GM18508 (cell line): ENCODE measurements around the gene EDIL3.

ENCODE experiments used
- ATAC-seq: cut with Tn5 transposase; IDR thresholded peaks from one replicate; pipeline ENCODE4 v1.9.1; 2021; ENCODE audit warnings: moderate number of reproducible peaks; ENCODE audit not compliant: insufficient read depth, unreplicated experiment

Gene EDIL3, protein sequence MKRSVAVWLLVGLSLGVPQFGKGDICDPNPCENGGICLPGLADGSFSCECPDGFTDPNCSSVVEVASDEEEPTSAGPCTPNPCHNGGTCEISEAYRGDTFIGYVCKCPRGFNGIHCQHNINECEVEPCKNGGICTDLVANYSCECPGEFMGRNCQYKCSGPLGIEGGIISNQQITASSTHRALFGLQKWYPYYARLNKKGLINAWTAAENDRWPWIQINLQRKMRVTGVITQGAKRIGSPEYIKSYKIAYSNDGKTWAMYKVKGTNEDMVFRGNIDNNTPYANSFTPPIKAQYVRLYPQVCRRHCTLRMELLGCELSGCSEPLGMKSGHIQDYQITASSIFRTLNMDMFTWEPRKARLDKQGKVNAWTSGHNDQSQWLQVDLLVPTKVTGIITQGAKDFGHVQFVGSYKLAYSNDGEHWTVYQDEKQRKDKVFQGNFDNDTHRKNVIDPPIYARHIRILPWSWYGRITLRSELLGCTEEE

DNA sequence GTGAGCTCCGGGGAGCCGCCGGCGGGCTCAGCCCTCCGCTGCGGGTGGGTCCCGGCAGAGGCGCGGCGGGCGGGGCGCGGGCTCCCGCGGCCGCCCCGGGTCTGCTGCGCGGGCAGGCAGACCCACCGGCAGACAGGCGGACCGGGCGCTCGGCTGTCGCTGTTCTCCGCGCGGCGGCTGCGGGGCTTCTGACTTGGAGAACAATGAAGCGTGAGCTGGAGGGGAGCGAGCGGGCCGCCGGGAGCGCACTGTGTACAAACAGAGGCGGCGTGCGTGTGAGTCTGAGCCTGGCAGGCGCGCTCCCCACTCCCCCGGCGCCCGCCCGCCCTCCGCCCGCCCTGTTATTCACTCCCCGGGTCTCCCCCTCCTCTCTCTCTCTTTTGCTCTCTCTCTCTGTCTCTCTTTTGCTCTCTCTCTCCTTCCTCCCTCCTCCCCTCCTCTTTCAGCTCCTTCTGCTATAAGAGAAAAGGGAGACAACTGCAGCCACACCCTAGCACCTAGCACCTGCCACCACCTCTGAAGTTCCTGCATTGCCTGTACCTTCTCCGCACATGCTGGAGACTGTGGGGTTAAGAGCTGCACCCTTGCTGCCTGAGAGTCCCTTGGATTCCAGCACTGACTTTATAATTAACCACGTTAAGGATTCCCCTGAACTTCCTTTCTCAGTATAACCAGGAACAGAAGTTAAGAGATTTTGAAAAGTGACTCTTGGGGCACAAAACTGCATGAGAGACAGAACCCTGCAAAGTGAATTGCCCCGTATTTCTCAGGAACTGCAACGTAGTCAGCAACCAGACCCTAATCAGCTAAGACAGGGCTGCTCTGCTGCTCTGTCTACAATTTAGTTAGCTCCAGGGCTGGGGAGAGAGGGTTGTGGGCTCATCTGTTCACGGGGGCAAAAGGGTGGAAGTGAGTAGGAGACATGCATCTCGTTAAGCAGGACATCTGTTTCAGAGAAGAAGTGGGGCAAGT, at the start of gene EDIL3:
TSS of gene EDIL3 (minus strand) at position 277 of the 972 bp plus-strand sequence. CDS start 506 bp downstream, outside the sequence.
- no peak for ATAC-seq

DNA sequence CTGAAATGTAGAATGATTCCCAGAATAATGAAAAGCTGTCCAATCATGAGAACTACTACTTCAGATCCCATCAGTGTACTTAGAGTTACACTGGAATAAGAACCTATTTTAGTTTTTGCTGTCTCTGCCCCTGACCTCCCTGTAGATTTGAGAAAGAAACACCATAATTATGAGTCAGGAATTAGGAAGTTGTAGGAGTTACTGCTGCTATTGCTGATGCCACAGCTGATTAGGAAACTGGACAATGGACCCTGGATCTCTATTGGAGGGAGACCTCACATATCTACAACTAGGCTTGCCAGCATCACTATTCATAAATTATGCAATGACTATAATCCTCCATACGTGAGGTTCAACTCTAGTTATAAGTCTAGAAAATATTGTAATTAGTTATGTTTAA, 48.8 kb upstream of the EDIL3 start:
- no peak for ATAC-seq

DNA sequence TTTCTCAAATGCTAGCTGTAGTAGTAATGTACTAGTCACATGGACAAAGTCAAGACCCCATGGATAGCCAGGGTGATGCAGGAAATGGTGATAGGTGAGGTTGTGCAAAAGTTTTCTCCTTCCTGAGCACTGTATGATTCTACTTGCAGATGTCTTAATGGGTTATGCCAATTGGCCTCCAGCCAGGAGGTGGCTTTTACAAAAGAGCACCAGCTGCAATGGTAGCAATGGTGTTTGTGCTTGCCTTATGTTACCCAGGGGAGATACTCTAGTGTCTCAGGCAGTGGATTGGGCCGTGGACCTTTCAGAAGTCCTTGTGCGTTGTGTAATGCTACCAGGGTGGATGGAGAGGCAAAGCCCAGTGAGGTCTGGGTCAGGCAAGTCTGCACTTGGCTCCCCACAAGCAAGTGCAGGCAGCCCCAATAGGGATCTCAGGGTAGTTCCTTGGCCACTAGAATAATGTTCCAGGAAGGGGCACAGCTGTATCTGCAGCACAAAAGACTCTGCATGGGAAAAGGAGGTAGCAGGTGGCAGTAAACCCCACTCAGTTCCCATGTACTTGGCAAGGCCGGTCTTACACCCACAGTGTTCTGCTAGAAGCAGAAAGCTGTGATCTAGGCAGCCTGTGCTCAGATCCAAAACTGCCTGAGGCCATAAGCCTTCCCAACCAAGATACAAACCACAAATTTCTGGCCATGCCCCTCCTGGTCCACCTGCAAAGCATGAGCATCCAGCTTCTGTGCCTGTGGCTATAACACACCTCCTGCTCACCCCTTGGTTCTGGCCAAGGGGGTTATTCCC, 46.4 kb upstream of the EDIL3 start:
- no peak for ATAC-seq

DNA sequence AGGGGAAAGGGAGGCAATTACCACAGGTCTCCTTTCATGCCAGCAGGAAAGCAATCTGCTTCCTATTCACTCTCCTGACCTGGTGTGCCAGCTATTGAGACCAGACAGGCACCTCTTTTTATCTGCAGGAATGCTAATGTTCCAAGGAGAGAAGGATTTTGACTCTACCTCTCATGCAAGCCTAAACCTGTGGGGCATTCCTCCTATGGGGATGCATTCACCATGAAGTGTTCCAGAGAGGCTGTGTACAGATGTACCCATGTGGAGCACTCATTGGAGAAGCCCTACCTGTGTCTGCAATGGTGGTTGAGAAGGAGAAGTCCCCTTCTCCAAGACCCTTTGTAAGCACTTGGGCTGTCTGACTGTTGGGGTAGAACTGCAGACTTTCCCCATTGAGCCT, 45.4 kb upstream of the EDIL3 start:
- no peak for ATAC-seq

DNA sequence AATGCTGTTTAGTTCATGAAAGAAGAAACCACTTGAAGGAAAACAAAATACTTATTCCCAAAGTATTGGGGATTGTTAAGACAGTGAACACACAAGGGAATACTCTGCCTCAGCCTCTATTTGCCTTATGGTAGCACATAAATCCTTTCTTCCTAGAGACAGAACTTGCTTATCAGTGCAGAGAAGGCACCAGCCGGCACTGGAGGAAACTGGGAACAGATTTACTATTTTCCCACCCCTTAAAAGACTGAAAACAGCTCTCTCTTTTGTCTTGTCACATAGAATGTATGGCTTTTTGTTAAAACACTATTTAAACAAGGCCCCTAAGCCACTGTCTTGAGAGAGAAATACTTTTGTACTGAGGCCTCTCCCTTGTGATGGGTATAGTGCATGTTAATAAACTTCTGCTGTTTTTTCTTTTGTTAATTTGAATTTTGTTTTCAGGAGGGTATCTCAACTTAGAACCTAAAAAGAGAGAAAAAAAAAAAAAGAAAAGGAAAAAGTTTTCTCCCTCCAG, 40.7 kb upstream of the EDIL3 start:
- no peak for ATAC-seq

DNA sequence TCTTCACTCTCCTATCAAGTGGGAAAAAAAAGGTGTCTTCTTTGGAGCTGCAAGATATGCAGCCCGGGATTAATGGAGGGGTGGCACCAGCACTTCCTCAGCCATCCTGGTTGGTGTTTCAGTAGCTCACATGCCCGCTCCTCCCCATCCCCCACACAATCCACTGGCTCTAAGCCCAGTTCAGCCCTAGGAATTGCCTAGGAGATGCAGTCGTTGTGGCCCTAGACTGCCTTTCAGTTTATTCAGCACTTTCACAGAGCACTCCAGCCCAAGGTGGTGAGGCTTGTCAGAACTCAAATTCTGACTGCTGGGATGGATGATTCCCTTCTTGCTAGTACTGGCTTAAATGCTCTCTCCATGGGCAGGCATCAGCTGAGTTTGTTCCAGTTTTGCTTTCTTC, 35.1 kb upstream of the EDIL3 start:
- ATAC-seq = no peak

DNA sequence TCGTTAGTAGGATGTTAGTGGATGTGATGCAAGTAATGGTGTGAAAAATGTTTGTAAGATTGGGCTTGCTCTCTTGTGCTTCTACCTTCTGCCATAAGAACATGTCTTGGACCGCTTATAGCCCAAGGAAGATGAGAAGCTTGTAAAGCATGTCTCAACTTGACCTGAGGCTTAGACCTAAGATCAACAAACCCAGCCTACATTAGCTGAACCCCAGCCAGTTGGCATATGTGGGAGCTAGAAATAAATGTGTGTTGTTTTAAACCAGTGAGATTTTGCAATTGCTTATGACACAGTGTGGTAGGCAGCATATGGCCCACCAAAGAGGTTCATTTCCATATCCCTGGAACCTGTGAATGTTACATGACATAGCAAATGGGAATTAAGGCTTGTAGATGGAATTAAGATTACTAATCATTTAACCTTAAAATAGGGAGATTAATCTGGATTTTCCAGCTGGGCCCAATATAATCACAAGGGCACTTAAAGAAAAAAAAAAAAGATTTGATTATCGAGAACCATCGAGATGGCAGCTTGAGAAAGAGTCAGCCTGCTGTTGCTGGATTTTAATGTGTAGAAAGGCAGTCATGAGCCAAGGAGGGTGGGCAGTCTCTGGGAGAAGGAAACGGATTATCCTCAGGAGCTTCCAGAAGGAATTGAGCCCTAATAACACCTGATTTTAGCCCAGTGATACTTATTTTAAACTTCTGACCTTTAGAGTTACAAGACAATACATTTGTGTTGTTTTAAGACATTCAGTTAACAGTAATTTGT, 27.3 kb upstream of the EDIL3 start:
- no peak for ATAC-seq

DNA sequence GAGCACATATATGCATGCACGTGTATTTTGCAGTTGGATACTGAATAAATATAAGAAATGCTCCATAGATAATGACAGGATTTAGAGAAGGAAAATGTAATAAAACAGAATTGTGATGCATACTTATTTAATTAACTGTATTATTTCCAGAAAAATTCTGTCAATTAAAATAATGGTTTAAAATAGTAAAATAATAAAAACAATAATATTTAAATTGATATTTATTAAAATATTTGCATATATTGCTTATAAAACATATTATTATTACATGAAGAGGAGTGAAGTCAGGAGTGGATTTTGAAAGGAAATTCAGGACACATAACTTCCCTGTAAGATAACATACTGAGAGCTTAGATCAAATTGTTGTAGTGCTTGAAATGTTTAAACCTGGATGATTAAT, 21.4 kb upstream of the EDIL3 start:
- ATAC-seq = no peak

DNA sequence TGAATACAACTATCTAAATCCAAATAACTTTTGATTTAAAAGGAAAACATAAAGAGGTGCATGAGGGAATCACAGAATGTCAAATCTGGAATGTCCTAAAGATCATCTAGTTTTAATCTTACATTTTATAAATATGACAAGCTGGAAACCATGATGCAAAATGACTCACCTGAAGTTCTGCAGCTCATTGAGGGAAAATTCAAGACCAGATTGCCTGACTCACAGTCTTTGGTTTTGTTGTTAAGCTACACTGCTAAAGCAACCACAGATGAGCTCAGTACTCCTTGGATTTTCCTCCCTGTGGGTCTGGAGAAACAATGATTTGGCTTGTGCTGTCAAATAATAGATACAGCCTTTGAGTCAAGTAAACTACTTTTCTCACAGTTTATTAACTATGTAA, 19.1 kb upstream of the EDIL3 start:
- ATAC-seq = no peak

DNA sequence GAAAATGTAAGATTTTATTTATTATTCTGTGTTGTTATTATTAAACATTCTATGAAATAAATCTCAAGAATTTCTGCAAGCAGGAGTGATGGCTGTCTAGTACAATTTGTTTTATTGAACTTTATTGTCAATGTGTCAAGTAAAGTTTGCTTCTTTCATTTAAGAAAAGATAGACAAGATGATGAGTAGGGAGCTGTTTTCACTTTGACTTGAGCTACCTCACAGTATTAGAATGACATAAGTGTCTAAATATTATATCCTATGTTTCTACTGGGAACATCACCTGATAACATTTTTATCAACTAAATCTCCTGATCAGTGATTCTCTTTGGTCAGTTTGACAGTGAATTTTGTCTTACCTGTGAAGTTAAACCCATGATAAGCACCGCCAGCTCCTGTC, 12.7 kb upstream of the EDIL3 start:
- no peak for ATAC-seq

DNA sequence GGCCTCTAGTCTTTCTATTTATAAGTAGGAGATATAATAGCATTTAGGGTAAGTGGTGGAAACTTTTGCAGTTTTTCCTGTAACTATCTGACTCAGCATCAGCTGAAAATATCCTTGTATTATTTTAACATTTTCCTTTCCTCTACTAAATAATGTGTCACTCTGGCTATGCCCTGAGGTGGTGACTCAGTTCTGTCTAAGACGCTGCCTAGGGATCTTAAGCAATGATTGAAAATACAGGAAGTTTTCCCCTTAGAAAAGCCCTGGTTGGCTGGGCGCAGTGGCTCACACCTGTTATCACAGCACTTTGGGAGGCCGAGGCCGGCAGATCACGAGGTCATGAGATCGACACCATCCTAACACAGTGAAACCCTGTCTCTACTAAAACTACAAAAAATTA, 9.3 kb upstream of the EDIL3 start:
- no peak for ATAC-seq

DNA sequence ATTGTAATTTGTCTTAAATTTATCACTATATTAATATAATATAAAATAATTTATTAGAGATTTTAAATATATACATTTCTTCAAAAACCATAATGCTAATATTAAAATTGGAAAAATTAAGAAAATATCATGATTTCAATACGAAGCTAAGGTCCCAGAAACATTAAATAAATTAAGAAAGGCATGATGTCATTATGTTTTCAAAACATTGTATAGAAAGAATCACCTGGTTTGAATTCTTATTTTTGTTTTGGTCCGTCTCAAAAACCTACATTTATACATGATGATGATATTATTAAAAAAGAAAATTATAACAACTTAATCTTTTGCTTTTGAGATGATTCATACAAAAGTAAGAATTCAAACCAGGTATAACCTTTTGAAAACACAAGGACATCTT, 8.2 kb upstream of the EDIL3 start:
- ATAC-seq = no peak

DNA sequence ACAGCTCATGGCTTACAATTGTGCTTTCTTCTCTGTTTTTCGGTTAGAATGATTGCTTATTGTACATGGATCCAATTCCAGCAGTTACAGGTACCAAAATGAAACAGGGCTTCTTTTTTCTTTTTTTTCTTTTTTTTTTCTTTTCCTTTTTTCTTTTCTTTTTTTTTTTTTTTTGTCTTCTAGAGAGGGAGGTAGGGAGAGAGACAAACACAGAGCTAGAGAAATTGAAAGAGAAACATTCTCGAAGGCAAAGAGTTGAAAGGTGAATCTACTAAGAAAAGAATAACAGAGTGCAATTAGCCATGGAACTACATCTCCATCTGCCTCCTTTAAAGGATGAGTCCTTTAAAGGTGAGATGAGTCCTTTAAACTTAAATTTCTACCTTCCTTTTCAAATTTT, 1.0 kb upstream of the EDIL3 start:
- ATAC-seq = no peak

DNA sequence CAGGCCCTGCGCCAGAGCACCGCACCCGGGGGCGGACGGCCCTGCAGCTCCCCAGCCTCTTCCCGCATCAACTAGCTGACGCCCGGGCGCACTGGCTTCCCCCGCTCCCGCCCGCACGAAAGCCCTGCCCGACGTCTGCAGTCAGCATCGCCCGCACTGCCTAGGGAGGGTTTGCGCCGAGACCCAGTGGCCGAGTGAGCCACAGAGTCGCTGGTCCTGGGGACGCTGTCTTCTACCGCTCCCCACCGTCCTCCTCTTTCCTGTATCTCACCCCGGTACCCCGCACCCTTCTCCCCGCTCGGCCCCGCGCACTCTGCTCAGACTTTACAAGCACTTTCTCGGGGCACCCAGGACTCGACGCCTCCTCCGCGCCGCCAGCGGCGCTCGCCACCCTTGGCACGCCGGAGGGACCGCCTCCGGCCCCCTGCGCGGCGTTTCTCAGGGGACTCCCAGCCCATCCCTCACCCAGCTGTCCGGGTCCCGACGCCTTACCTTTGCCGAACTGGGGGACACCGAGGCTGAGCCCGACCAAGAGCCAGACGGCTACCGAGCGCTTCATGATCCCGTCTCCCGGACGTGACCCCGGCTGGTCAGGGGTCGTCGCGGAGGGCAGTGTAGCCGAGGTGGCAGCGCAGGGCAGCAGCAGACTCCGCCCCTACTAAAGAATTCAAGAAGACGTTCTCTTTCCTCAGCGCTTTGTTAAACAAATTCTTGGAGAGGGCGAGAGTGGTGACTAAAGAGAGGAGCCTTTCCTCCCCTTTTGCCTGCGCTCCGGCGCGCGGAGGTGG, 670 bp downstream of the EDIL3 start:
- ATAC-seq = no peak

DNA sequence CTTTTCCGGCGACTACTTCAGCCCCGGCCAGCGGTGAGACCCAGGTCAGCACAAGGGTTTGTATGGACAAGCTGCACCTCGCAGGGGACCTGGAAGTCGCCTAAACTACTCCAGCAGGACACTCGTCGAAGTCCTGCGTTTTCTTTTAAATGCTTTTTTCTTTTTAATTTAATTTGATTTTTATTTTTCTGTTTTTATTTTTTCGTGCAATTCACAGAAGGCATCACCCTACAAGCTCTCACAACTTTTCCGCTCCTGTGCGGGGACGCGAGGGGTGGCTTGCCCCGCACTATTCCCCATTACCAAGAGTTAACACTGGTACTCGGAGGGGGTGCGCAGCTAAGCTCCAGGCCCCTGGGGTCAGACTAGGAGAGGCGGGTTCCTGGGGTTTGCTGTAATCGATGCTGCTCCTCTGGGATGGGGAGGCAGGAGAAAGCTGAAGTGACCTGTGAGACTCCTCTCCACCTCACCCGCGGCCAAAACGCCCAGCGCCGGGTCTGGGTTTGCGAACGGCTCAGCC, 1.3 kb downstream of the EDIL3 start:
- no peak for ATAC-seq

DNA sequence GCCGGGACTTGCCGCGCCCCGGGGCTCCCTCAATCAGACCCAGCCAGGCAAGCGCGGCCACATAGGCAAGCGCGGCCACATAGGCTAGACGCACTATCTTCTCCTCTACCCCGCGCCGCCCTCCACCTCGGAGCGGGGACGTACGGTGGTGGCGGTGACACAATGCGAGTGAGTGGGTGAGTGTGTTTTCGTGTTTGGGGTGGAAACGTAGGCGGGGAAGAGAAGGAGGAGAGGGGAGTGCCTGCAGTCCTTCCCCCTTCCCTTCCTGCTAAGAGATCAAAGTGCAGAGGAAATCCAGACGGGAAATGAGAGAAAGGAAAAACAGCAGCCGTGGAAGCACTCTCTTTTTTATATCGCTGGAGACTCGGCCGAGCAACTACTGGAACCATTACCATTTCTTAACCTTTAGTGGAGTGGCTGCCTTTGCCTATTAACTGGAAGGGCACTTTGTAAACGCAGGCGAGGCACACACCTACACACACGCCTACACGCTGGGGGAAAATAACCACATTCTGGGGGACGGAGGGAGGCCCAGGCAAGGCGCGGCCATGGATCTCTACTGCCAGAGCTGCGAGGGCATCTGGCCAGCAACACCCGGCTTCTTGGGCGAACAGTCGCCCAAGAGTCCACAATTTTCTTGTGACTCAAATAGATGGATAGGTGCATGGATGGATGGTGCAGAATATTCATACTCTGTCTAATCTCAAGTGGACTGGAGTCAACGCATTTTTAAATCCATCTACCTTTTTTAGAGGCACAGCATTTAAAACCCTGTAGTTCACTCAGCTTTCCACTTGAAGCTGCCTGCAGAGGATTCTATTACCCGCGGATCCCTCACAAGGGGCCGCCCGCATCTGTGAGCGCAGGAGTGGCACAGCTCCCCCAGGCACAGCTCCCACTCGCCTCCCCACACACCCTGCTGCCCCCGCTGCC, 2.1 kb downstream of the EDIL3 start:
- no peak for ATAC-seq
